ENCODE results near the gene FHIP2A.
"Not testable (repeated sequence)": the region's sequence is repeated elsewhere in the genome, so short reads cannot be mapped to it uniquely, and the experiment has no call there.

The FHIP2A gene

GRCh38 chr10:114816308-114816707 is 5.3 kb upstream of the FHIP2A start:
- no peak for DNase-seq

- no peak for DNase-seq
Observed at GRCh38 chr10:114819322-114819721, 2.3 kb upstream of the FHIP2A start.

- DNase-seq: no peak
Observed at GRCh38 chr10:114821915-114822443, 399 bp downstream of the FHIP2A start.

- no peak for DNase-seq
Observed at GRCh38 chr10:114822444-114823076, 980 bp downstream of the FHIP2A start.

GRCh38 chr10:114823077-114823463 is 1.5 kb downstream of the FHIP2A start:
- DNase-seq: no peak

- DNase-seq: no peak
Observed at GRCh38 chr10:114824391-114824790, 2.8 kb downstream of the FHIP2A start.

- peak; percentile 34 for DNase-seq
Observed at GRCh38 chr10:114825513-114826253, 4.1 kb downstream of the FHIP2A start.

- no peak for DNase-seq
Observed at GRCh38 chr10:114829160-114829909, 7.8 kb downstream of the FHIP2A start.

GRCh38 chr10:114831186-114831867 is 9.7 kb downstream of the FHIP2A start:
- no peak for DNase-seq

- DNase-seq: no peak
Observed at GRCh38 chr10:114837690-114838089, 16.1 kb downstream of the FHIP2A start.

- DNase-seq: no peak
Observed at GRCh38 chr10:114839901-114840300, 18.3 kb downstream of the FHIP2A start.

- no peak for DNase-seq
Observed at GRCh38 chr10:114845978-114846693, 24.6 kb downstream of the FHIP2A start.

- not testable (repeated sequence) for DNase-seq
Observed at GRCh38 chr10:114847517-114847916, 25.9 kb downstream of the FHIP2A start.

- no peak for DNase-seq
Observed at GRCh38 chr10:114849674-114850073, 28.1 kb downstream of the FHIP2A start.

- no peak for DNase-seq
Observed at GRCh38 chr10:114850126-114850525, 28.5 kb downstream of the FHIP2A start.

- DNase-seq: no peak
Observed at GRCh38 chr10:114851336-114851735, 29.8 kb downstream of the FHIP2A start.

GRCh38 chr10:114852197-114852596 is 30.6 kb downstream of the FHIP2A start:
- DNase-seq: no peak

GRCh38 chr10:114854906-114855305 is 33.3 kb downstream of the FHIP2A start:
- DNase-seq: no peak

GRCh38 chr10:114855776-114856543 is 34.4 kb downstream of the FHIP2A start:
- DNase-seq: no peak

- no peak for DNase-seq
Observed at GRCh38 chr10:114856544-114857287, 35.1 kb downstream of the FHIP2A start.

GRCh38 chr10:114857288-114857565 is 35.6 kb downstream of the FHIP2A start:
- DNase-seq: not testable (repeated sequence)

All from T1000 (cell line).